AG09319 (cell line): Measurements from ENCODE around the gene MCCC1.
"Not testable (repeated sequence)": the region's sequence is repeated elsewhere in the genome, so short reads cannot be mapped to it uniquely, and the experiment has no call there.

Experiments
- DNase-seq: peaks from one replicate; pipeline ENCODE4 v3.0.0-alpha.2; 2010; ENCODE audit warnings: low read depth; ENCODE audit errors: extremely low read depth
- TF ChIP-seq, protein P1 (sequence below): IDR thresholded peaks from 2 replicates; pipeline ENCODE4 v1.5.1; 2011; ENCODE audit warnings: low read depth, mild to moderate bottlenecking, inconsistent platforms, low read length, moderate library complexity

The MCCC1 gene

GRCh38 chr3:183116025-183116614 lies 16.8 kb upstream of the MCCC1 start:
- no peak for DNase-seq

DNA sequence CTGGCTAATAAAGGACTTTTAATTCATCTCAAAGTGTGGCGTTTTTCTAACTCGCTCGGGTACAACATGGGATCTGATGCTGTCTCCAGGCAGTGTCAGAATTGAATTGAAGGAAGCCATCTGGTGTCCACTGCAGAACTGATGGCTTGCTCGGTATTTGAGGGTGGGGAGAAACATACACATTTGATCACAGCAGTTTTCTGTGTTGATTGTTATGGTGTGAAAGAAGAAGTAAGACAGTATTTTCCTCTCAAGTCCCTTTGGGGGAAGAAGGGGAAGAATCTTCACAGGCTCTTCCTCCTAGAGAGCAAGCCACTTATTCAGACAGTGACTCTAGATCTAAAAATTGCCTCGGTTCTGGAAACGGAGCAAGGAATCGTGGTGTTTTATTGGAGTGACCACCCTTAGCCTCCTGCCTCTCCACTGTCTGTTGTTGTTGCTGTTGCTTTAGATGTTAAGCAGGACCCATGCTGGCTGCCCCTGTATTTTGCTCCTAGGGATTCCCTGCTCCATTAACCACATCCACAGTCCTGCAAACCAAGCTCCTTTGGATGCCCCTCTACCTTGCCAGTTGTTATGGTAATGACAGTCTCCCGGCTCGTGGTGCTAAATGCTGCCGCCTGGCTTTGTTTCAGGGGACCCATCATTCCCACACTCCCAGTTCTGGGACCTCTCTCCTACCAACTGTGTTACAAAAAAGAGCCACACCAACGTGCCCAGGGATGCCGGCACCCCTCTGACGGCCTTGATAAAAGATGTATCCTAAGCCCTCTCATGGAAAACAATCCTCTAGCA lies 15.3 kb upstream of the MCCC1 start:
- DNase-seq, result no peak
- TF ChIP-seq, protein P1, sequence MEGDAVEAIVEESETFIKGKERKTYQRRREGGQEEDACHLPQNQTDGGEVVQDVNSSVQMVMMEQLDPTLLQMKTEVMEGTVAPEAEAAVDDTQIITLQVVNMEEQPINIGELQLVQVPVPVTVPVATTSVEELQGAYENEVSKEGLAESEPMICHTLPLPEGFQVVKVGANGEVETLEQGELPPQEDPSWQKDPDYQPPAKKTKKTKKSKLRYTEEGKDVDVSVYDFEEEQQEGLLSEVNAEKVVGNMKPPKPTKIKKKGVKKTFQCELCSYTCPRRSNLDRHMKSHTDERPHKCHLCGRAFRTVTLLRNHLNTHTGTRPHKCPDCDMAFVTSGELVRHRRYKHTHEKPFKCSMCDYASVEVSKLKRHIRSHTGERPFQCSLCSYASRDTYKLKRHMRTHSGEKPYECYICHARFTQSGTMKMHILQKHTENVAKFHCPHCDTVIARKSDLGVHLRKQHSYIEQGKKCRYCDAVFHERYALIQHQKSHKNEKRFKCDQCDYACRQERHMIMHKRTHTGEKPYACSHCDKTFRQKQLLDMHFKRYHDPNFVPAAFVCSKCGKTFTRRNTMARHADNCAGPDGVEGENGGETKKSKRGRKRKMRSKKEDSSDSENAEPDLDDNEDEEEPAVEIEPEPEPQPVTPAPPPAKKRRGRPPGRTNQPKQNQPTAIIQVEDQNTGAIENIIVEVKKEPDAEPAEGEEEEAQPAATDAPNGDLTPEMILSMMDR, result no peak

More at GRCh38 chr3:183116025-183116614, 16.8 kb upstream of the MCCC1 start:
- TF ChIP-seq, protein P1, result no peak

DNA sequence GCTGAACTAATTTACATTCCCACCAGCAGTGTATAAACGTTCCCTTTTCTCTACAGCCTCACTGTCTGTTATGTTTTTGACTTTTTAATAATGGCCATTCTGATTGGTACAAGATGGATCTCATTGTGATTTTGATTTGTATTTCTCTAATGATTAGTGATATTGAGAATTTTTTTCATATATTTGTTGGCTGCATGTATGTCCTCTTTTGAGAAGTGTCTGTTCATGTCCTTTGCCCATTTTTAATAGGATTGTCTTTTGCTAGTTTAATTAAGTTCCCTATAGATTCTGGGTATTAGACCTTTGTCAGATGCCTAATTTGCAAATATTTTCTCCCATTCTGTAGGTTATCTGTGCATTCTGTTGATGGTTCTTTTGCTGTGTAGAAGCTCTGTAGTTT lies 10.6 kb upstream of the MCCC1 start:
- DNase-seq, result not testable (repeated sequence)

DNA sequence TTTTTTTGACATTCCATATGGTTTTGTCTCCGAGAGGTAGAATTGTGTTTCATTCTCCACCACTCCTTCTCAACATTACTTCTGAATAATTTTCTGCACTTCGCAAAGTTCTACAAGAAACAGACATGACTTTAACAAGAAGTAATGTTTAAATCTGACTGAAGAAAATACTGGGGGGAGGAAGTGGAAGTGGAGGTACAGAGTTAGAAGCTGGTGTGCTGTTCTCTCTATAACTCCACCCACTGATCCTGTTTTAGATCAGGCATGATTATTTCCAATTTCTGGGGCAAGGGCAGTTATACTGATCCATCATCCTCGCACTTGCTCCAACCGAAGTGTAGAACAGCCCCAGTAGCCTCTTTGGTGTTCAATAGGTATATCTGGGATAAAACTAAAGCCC lies 9.2 kb upstream of the MCCC1 start:
- TF ChIP-seq, protein P1, result no peak

GRCh38 chr3:183108001-183108449 lies 8.7 kb upstream of the MCCC1 start:
- TF ChIP-seq, protein P1, result no peak
- DNase-seq, result no peak

More for the DNA sequence above, 9.2 kb upstream of the MCCC1 start:
- no peak for DNase-seq

GRCh38 chr3:183107372-183107771 lies 8.1 kb upstream of the MCCC1 start:
- not testable (repeated sequence) for DNase-seq

GRCh38 chr3:183106635-183107034 lies 7.3 kb upstream of the MCCC1 start:
- TF ChIP-seq, protein P1, result no peak
- DNase-seq, result no peak

GRCh38 chr3:183103950-183104349 lies 4.7 kb upstream of the MCCC1 start:
- DNase-seq, result not testable (repeated sequence)

GRCh38 chr3:183101040-183101439 lies 1.7 kb upstream of the MCCC1 start:
- not testable (repeated sequence) for DNase-seq
